ENCODE results near the gene FBLL1. TPM values are rescaled to one million over a fixed set of nuclear protein-coding genes. Genes with fewer than 3 reads are reported as not detected.
"Not testable (repeated sequence)": the region's sequence is repeated elsewhere in the genome, so short reads cannot be mapped to it uniquely, and the experiment has no call there.

FBLL1 gene
- polyA plus RNA-seq, 4 donors: 0.26 to 1.3 (median 0.66) TPM

- DNase-seq (ENCODE audit: low read depth in 4 of 4, low spot score in 3 of 4): no peak
These were observed 21.6 kb downstream of the FBLL1 start for GRCh38 chr5:168550656-168551055.

DNA sequence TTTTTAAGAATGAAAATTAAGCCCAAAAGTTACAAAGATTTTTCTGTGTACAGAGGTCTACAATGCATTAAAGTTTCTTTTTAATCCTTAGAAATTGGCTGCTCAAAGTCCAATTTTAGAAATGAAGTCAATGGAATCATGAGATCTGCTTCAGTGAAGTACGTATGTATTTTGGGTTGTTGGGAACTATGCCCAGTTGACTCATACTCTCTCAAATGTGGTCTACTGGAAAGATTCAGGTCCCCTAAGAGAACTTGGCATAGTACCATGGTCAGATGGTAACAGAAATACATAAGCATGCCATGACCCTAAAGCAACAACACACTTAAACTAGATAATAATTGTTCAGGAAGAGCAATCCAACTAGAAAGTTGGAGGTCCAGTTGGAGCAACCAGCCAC is 23.0 kb downstream of the FBLL1 start:
- no peak for DNase-seq (ENCODE audit: low read depth in 4 of 4, low spot score in 3 of 4)

DNA sequence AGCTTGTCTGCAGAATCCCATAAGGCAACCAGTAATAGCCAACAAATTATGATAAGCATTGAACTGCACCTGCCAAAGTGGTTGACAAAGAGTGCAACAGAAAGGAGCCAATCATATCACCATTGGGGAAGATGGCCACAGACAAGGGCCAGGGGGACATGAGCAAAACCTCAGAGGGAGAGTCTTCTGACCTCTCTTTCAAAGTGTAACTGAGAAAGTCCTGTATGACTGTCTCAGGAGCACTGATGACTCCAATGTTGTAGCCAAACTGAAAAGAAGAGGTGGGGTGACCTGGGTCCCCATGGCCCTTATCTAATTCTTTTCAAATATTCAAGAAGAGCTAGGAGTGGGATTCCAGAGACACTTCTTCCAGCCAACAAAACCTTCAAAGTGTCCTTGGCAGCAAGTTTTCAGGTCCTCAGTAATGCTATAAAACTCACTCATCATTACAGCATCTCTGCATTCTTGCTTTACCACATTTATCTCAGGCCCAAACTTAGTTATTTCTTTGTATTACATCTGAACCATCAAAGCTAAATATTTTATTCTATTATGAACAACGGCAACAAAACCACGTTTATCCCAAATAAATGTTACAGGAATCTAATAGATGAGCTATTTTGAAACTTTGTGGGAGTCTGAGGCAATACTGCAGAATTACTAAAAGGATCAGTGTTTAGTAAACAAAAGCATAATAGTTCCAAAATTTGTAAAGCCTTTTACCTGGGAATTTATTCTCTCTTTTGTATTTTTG is 24.4 kb downstream of the FBLL1 start:
- DNase-seq (ENCODE audit: low read depth in 4 of 4, low spot score in 3 of 4): no peak

- no peak for DNase-seq (ENCODE audit: low read depth in 4 of 4, low spot score in 3 of 4)
These were observed 28.3 kb downstream of the FBLL1 start for GRCh38 chr5:168557389-168557788.

DNA sequence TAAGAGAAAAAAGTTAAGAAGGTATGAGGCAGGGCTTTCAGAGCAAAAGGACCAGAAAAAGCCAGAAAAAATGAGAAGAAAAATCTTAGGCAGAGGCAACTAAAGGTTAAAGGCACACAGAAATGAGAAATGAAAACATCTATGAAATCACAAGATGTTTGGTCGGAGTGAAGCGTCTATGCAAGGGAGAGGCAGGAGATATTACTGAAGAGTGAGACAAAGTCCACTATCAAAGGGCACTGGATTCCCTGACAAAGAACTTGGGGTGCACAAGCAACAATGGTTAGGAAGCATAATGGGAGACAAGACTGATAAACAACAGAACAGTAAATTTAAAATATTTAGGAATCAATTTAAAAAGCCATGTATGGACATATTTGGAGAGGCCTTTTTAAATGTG is 33.2 kb downstream of the FBLL1 start:
- DNase-seq (ENCODE audit: low read depth in 4 of 4, low spot score in 3 of 4): no peak

DNA sequence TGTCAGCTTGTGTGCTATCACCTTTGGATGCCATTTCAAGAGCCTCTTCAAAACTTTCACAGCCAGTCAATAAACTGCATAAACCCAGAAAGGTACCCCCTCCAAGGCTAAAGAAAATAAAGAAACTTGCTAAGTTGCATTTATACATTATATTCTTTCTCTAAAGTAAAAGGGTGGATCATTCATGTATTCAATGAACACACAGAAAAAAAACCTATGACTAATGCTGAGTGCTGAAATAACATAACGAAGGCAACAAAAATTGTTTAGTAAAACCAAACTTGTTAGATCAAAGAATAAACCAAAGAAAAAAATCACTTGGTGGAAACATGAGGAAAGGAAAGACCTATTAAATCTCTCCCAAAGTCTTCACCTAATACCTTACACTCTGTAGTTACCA is 34.9 kb downstream of the FBLL1 start:
- DNase-seq (ENCODE audit: low read depth in 4 of 4, low spot score in 3 of 4): no peak

- DNase-seq (ENCODE audit: low read depth in 4 of 4, low spot score in 3 of 4): no peak
These were observed 39.6 kb downstream of the FBLL1 start for GRCh38 chr5:168568738-168569137.

DNA sequence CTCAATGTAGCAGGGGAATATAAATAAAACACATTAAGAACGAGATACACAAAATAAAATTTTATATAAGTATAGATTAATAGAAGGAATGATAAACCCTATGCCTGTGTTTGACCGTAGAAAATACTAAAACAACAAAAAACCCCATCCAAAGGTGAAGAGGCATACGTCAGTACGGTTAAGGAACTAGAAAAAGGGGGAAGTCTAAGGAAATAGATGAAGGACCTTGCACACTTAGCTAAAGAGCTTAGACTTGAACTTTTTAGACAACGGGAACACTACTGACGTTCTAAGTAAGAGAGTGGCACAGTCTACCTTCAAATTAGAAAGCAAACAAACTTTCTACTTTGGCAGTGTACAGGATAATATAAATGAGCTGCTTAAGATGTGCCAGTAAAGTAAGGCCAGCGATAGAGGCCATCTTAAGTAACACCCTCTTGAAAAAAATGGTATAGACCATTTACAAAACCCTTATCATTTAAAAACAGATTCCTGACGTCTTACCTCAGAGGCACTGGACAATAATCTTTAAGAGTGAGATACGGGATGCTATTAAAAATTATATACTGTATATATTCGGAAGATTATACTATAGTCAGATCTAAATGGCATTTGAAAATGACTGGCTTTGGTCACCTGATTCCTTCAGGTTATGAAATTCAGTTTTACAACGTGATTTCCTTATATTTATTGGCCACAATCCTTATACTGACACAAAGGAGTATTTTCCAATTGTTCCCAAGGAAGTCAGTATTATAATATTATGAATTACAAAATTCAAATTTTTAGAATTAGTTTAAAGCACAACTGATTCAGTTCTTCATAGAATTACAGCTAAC is 41.6 kb downstream of the FBLL1 start:
- DNase-seq (ENCODE audit: low read depth in 4 of 4, low spot score in 3 of 4): no peak

- not testable (repeated sequence) for DNase-seq (ENCODE audit: low read depth in 4 of 4, low spot score in 3 of 4)
These were observed 44.6 kb downstream of the FBLL1 start for GRCh38 chr5:168573663-168574062.

DNA sequence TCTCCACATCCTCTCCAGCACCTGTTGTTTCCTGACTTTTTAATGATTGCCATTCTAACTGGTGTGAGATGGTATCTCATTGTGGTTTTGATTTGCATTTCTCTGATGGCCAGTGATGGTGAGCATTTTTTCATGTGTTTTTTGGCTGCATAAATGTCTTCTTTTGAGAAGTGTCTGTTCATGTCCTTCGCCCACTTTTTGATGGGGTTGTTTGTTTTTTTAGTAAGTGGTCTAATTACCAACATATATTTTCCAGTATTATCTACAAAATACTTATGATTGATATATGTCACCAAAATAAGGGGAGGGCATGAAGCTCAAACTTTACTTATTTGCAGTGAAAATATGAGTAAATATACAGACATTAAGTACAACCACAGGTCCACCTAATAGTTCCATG is 45.1 kb downstream of the FBLL1 start:
- DNase-seq (ENCODE audit: low read depth in 4 of 4, low spot score in 3 of 4): not testable (repeated sequence)

- DNase-seq (ENCODE audit: low read depth in 4 of 4, low spot score in 3 of 4): no peak
These were observed 46.6 kb downstream of the FBLL1 start for GRCh38 chr5:168575391-168576372.

- no peak for DNase-seq (ENCODE audit: low read depth in 4 of 4, low spot score in 3 of 4)
These were observed 48.9 kb downstream of the FBLL1 start for GRCh38 chr5:168578006-168578405.

- DNase-seq (ENCODE audit: low read depth in 4 of 4, low spot score in 3 of 4): peak in 3 of 4 donors; percentile 43 to 60 (median 58)
These were observed 49.7 kb downstream of the FBLL1 start, which contains the start of gene PANK3 for GRCh38 chr5:168578538-168579487. Gene PANK3, minus strand, starts transcription at chr5:168579368. Its CDS starts 85 bp downstream, at chr5:168579283.

- DNase-seq (ENCODE audit: low read depth in 4 of 4, low spot score in 3 of 4): peak; percentile 93 to 97 (median 96)
These were observed 50.6 kb downstream of the FBLL1 start for GRCh38 chr5:168579488-168580226.

- no peak for DNase-seq (ENCODE audit: low read depth in 4 of 4, low spot score in 3 of 4)
These were observed 51.1 kb downstream of the FBLL1 start for GRCh38 chr5:168580227-168580508.
